ENCODE measurements around the gene GZMM. TPM values are rescaled to one million over a fixed set of nuclear protein-coding genes. Genes with fewer than 3 reads are reported as not detected.

GZMM gene
- total RNA-seq, 2 experiments from 2014 or later, result 52.7 to 58.5 TPM

GRCh38 chr19:536031-536880 lies 7.6 kb upstream of the GZMM start:
- Mint-ChIP-seq H3K27ac (no peak overlapping the region), H3K4me3 (no peak overlapping the region), H3K27me3 (no peaks in the 10 kb centered on the region), H3K36me3 (ENCODE audit: low read depth) (peaks cover 6% of the 10 kb centered on the region), H3K9me3 (no peaks in the 10 kb centered on the region), H3K4me1 (ENCODE audit: low read depth) (peaks cover 16% of the 10 kb centered on the region)
- TF ChIP-seq, protein P1, sequence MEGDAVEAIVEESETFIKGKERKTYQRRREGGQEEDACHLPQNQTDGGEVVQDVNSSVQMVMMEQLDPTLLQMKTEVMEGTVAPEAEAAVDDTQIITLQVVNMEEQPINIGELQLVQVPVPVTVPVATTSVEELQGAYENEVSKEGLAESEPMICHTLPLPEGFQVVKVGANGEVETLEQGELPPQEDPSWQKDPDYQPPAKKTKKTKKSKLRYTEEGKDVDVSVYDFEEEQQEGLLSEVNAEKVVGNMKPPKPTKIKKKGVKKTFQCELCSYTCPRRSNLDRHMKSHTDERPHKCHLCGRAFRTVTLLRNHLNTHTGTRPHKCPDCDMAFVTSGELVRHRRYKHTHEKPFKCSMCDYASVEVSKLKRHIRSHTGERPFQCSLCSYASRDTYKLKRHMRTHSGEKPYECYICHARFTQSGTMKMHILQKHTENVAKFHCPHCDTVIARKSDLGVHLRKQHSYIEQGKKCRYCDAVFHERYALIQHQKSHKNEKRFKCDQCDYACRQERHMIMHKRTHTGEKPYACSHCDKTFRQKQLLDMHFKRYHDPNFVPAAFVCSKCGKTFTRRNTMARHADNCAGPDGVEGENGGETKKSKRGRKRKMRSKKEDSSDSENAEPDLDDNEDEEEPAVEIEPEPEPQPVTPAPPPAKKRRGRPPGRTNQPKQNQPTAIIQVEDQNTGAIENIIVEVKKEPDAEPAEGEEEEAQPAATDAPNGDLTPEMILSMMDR (IDR thresholded peaks at IDR 0.05), result no peak
- ChIA-PET CTCF (no interaction called here), POLR2A (interaction anchor here (0.9 to 1.1 kb wide), 2 partner anchors 8 to 9 kb away, joined by 3 read pairs; partner anchors contain the start of gene GZMM)
- DNase-seq (no peak), ATAC-seq (no peak)
- intact Hi-C loops (cut with micrococcal nuclease), result no loop called here

DNA sequence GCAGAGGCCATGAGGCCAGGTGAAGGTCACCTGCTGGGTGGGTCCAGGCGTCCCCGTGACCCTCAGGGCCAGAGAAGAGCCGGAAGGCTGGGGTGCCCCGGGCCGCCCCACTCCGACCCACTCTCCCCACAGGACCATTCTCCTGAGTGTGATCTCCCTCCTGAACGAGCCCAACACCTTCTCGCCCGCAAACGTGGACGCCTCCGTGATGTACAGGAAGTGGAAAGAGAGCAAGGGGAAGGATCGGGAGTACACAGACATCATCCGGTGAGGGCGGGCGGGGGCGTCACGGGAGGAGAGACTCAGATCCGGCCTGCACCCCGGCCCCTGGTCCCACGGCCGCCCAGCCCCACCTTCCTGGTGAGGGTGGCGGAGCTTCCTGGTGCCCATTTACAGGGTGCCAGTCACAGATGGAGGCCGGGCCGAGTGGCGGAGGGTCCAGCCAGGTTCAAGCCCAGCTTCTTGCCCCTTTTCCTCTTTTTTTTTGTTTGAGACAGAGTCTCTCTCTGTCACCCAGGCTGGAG lies 6.9 kb upstream of the GZMM start:
- DNase-seq, result no peak
- intact Hi-C loops (cut with micrococcal nuclease), result no loop called here
- Mint-ChIP-seq H3K36me3 (ENCODE audit: low read depth) (peaks cover 6% of the 10 kb centered on the region), H3K27ac (no peak overlapping the region), H3K4me1 (ENCODE audit: low read depth) (peaks cover 16% of the 10 kb centered on the region), H3K9me3 (no peaks in the 10 kb centered on the region), H3K27me3 (no peaks in the 10 kb centered on the region), H3K4me3 (no peak overlapping the region)
- ChIA-PET CTCF (no interaction called here), POLR2A (interaction anchor here (1.0 kb wide), 1 partner anchor 26 kb away, joined by 3 read pairs; no protein-coding TSS in a partner anchor)
- ATAC-seq, result no peak
- TF ChIP-seq, protein P1 (IDR thresholded peaks at IDR 0.05), result no peak

GRCh38 chr19:538641-539428 lies 5.0 kb upstream of the GZMM start:
- POLR2A ChIA-PET, result no interaction called here
- no peaks in the 10 kb centered on the region for H3K9me3 Mint-ChIP-seq

DNA sequence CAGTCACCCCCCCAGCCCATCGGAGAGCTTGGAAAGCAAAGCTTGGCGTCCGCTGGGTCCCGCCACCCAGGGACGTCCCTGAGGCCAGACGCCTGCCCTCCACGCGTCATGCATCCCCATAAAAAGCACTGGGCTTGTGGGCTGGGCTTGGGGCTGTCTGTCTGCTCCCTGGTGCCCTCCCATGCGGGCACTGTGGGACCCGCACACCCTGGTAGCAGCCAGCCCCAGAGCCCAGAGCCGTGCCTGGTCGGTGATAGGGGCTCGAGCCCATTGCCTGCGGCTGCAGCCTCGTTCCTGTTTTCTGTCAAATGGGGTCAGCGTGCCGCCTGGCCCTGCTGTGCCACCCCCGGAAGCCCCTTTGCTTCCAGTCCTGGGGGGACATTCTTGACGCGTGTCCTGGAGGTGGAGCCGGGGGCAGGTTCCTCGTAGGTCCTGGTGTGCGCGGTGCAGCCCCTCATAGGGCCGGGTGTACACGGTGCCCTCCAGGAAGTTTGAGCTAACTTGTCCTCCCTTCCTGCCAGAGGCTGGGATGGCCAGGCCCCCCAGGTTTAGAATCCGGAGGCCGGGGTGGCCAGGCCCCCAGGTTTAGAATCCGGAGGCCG lies 4.3 kb upstream of the GZMM start:
- TF ChIP-seq, protein P1 (IDR thresholded peaks at IDR 0.05), result no peak
- Mint-ChIP-seq H3K36me3 (ENCODE audit: low read depth) (peaks cover 6% of the 10 kb centered on the region), H3K27ac (no peak overlapping the region), H3K4me1 (ENCODE audit: low read depth) (peaks cover 14% of the 10 kb centered on the region), H3K27me3 (no peaks in the 10 kb centered on the region), H3K4me3 (no peak overlapping the region), H3K9me3 (no peaks in the 10 kb centered on the region)
- ChIA-PET POLR2A (no interaction called here), CTCF (interaction anchor here (1.2 kb wide), 1 partner anchor 28 kb away, joined by 3 read pairs; no protein-coding TSS in a partner anchor)
- ATAC-seq (no peak), DNase-seq (no peak)
- intact Hi-C loops (cut with micrococcal nuclease), result no loop called here

More at GRCh38 chr19:538641-539428, 5.0 kb upstream of the GZMM start:
- no peaks in the 10 kb centered on the region for H3K27me3 Mint-ChIP-seq
- DNase-seq, result no peak
- peaks cover 6% of the 10 kb centered on the region for H3K36me3 Mint-ChIP-seq (ENCODE audit: low read depth)
- intact Hi-C loops (cut with micrococcal nuclease), result no loop called here
- H3K27ac Mint-ChIP-seq, result no peak overlapping the region
- peaks cover 13% of the 10 kb centered on the region for H3K4me1 Mint-ChIP-seq (ENCODE audit: low read depth)
- no peak overlapping the region for H3K4me3 Mint-ChIP-seq
- no peak for ATAC-seq
- TF ChIP-seq, protein P1 (IDR thresholded peaks at IDR 0.05), result no peak
- CTCF ChIA-PET, result interaction anchor here (1.2 kb wide), 1 partner anchor 28 kb away, joined by 3 read pairs; no protein-coding TSS in a partner anchor
